Measurements from ENCODE around the gene SPATA31E1. TPM values are rescaled to one million over a fixed set of nuclear protein-coding genes. Genes with fewer than 3 reads are reported as not detected.

Gene SPATA31E1
- total RNA-seq, 1 donor from 2014 or later, result not detected

DNA sequence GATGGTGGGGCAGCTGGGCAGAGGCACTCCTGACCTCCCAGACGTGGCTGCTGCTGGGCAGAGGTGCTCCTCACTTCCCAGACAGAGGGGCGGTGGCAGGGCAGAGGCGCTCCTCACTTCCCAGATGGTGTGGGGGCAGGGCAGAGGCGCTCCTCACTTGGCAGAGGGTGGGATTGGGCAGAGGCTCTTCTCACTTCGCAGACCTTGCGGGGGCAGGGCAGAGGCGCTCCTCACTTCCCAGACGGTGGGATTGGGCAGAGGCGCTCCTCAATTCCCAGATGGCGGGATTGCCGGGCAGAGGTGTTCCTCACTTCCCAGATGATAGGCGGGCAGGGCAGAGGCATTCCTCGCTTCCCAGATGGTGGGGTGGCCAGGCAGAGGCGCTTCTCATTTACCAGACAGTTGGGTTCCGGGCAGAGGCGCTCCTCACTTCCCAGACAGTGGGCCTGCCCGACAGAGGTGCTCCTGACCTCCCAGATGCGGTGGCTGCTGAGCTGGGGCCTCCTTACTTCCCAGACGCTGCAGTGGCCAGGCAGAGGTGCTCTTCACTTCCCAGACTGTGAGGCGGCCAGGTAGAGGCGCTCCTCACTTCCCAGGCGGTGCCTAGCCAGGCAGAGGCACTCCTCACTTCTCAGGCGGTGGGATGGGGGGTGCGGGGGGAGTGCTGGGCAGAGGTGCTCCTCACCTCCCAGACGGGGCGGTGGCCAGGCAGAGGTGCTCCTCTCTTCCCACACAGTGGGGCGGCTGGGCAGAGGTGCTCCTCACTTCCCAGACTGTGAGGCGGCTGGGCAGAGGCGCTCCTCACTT, 25.3 kb upstream of the SPATA31E1 start:
- H3K27me3 ChIP-seq, result no peaks in the 10 kb centered on the region
- no peak overlapping the region for H2AFZ ChIP-seq (replicated peaks)
- Mint-ChIP-seq H3K9me3 (peaks cover 31% of the 10 kb centered on the region), H3K27me3 (ENCODE audit: insufficient read depth, low read depth) (no peaks in the 10 kb centered on the region), H3K4me1 (peaks cover 17% of the 10 kb centered on the region), H3K27ac (no peak overlapping the region), H3K36me3 (no peaks in the 10 kb centered on the region), H3K4me3 (no peak overlapping the region)
- H3K79me2 ChIP-seq (ENCODE audit: low read depth), result no peaks in the 10 kb centered on the region
- H3K4me1 ChIP-seq, result peaks cover 6% of the 10 kb centered on the region
- no peak overlapping the region for H3K9ac ChIP-seq
- DNase-seq (ENCODE audit: low spot score), result no peak
- H3K9me3 ChIP-seq (ENCODE audit: low read depth), result no peaks in the 10 kb centered on the region
- no peak overlapping the region for H3K4me2 ChIP-seq
- H3K4me3 ChIP-seq, result no peak overlapping the region
- TF ChIP-seq, protein P1, sequence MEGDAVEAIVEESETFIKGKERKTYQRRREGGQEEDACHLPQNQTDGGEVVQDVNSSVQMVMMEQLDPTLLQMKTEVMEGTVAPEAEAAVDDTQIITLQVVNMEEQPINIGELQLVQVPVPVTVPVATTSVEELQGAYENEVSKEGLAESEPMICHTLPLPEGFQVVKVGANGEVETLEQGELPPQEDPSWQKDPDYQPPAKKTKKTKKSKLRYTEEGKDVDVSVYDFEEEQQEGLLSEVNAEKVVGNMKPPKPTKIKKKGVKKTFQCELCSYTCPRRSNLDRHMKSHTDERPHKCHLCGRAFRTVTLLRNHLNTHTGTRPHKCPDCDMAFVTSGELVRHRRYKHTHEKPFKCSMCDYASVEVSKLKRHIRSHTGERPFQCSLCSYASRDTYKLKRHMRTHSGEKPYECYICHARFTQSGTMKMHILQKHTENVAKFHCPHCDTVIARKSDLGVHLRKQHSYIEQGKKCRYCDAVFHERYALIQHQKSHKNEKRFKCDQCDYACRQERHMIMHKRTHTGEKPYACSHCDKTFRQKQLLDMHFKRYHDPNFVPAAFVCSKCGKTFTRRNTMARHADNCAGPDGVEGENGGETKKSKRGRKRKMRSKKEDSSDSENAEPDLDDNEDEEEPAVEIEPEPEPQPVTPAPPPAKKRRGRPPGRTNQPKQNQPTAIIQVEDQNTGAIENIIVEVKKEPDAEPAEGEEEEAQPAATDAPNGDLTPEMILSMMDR (IDR thresholded peaks at IDR 0.05), result no peak
- TF ChIP-seq EZH2 (IDR thresholded peaks at IDR 0.05), result no peak
- TF ChIP-seq EZH2phosphoT487 (IDR thresholded peaks at IDR 0.05), result no peak
- H3K36me3 ChIP-seq, result no peaks in the 10 kb centered on the region
- no peaks in the 10 kb centered on the region for H4K20me1 ChIP-seq (ENCODE audit: low read depth)
- H3K27ac ChIP-seq, result no peak overlapping the region
- no peaks in the 10 kb centered on the region for H3F3A ChIP-seq (ENCODE audit: low read depth)

DNA sequence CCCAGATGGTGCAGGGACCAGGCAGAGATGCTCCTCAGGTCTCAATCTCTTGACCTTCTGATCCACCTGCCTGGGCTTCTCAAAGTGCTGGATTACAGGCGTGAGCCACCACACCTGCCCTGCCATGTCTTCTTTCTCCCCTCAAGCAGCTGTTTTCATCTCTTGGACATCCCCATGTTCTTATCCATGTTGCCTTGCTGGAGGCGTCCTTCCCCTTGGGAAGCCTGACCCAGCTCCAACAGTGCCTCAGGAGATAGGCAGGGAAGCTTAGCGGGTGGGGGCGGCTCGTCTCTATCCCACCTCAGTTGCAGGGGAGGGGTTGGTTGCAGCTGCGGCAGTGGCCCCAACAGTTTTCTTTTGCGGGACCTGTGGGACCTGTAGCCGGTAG, 24.7 kb upstream of the SPATA31E1 start:
- TF ChIP-seq EZH2phosphoT487 (IDR thresholded peaks at IDR 0.05), result no peak
- TF ChIP-seq, protein P1 (IDR thresholded peaks at IDR 0.05), result no peak
- TF ChIP-seq EZH2 (IDR thresholded peaks at IDR 0.05), result no peak
- Histone ChIP-seq H2AFZ (replicated peaks) (no peak overlapping the region), H3K27me3 (no peaks in the 10 kb centered on the region), H3F3A (ENCODE audit: low read depth) (no peaks in the 10 kb centered on the region), H3K4me1 (peaks cover 6% of the 10 kb centered on the region), H3K27ac (no peak overlapping the region), H3K9ac (no peak overlapping the region), H3K4me2 (no peak overlapping the region), H4K20me1 (ENCODE audit: low read depth) (no peaks in the 10 kb centered on the region), H3K79me2 (ENCODE audit: low read depth) (no peaks in the 10 kb centered on the region), H3K4me3 (no peak overlapping the region), H3K36me3 (no peaks in the 10 kb centered on the region), H3K9me3 (ENCODE audit: low read depth) (no peaks in the 10 kb centered on the region)
- Mint-ChIP-seq H3K27me3 (ENCODE audit: insufficient read depth, low read depth) (no peaks in the 10 kb centered on the region), H3K4me3 (no peak overlapping the region), H3K27ac (no peak overlapping the region), H3K9me3 (peaks cover 34% of the 10 kb centered on the region), H3K4me1 (peaks cover 17% of the 10 kb centered on the region), H3K36me3 (peaks cover 1% of the 10 kb centered on the region)
- DNase-seq (ENCODE audit: low spot score), result no peak

DNA sequence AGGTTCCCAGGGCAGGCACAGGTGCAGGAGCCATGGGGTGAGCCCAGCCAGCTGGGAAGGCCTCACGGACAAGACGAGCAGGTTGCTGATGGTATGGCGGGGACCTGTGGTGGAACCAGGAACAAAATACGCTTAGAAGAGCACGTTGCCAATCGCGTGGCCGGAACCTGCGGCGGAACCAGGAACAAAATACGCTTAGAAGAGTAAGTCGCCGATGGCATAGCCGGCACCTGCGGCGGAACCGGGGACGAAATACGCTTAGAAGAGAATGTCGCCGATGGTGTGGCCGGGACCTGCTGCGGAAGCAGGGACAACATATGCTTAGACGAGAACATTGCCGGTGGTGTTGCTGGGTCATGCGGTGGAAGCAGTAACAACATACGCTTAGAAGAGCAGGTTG, 23.5 kb upstream of the SPATA31E1 start:
- H3K4me1 ChIP-seq, result peaks cover 1% of the 10 kb centered on the region
- no peak overlapping the region for H3K27ac ChIP-seq
- H3K27me3 Mint-ChIP-seq (ENCODE audit: insufficient read depth, low read depth), result no peaks in the 10 kb centered on the region
- no peak overlapping the region for H3K27ac Mint-ChIP-seq
- TF ChIP-seq EZH2 (IDR thresholded peaks at IDR 0.05), result no peak
- H3K4me3 Mint-ChIP-seq, result no peak overlapping the region
- H3K79me2 ChIP-seq (ENCODE audit: low read depth), result no peaks in the 10 kb centered on the region
- H3K36me3 ChIP-seq, result no peaks in the 10 kb centered on the region
- no peak overlapping the region for H3K4me3 ChIP-seq
- H2AFZ ChIP-seq (replicated peaks), result no peak overlapping the region
- DNase-seq (ENCODE audit: low spot score), result no peak
- no peak overlapping the region for H3K4me2 ChIP-seq
- H3K27me3 ChIP-seq, result no peaks in the 10 kb centered on the region
- peaks cover 1% of the 10 kb centered on the region for H3K36me3 Mint-ChIP-seq
- no peaks in the 10 kb centered on the region for H3F3A ChIP-seq (ENCODE audit: low read depth)
- no peaks in the 10 kb centered on the region for H3K9me3 ChIP-seq (ENCODE audit: low read depth)
- H3K4me1 Mint-ChIP-seq, result peaks cover 11% of the 10 kb centered on the region
- no peak overlapping the region for H3K9ac ChIP-seq
- H3K9me3 Mint-ChIP-seq, result peaks cover 34% of the 10 kb centered on the region
- no peaks in the 10 kb centered on the region for H4K20me1 ChIP-seq (ENCODE audit: low read depth)

DNA sequence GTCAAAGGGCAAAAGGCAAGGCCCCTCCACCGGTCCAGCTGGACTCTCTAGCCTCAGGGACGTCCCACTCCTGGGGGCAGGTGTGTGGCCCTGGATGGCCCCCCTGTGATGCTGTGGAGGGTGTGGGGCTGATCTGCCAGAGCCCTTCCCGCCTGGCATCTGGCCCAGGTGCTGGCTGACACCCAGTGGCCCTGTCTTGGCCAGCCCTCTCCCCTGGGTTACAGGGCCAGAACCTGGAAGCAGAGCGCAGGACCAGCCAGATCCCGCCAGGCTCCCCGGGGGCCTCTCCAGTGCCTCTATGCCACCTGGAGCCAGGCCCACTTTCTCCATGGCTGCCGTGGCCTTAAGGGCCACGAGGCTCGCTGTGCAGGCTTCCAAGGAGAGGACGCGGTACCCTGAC, 22.9 kb upstream of the SPATA31E1 start:
- Histone ChIP-seq H3K4me2 (no peak overlapping the region), H3F3A (ENCODE audit: low read depth) (no peaks in the 10 kb centered on the region), H3K9ac (no peak overlapping the region), H3K9me3 (ENCODE audit: low read depth) (no peaks in the 10 kb centered on the region), H3K4me1 (no peaks in the 10 kb centered on the region), H3K36me3 (no peaks in the 10 kb centered on the region), H3K4me3 (no peak overlapping the region), H3K27ac (no peak overlapping the region), H4K20me1 (ENCODE audit: low read depth) (no peaks in the 10 kb centered on the region), H3K27me3 (no peaks in the 10 kb centered on the region), H3K79me2 (ENCODE audit: low read depth) (no peaks in the 10 kb centered on the region), H2AFZ (replicated peaks) (no peak overlapping the region)
- TF ChIP-seq EZH2 (IDR thresholded peaks at IDR 0.05), result no peak
- TF ChIP-seq, protein P1 (IDR thresholded peaks at IDR 0.05), result no peak
- TF ChIP-seq EZH2phosphoT487 (IDR thresholded peaks at IDR 0.05), result no peak
- no peak for DNase-seq (ENCODE audit: low spot score)
- Mint-ChIP-seq H3K4me3 (no peak overlapping the region), H3K4me1 (peaks cover 7% of the 10 kb centered on the region), H3K36me3 (peaks cover 1% of the 10 kb centered on the region), H3K27ac (no peak overlapping the region), H3K9me3 (peaks cover 34% of the 10 kb centered on the region), H3K27me3 (ENCODE audit: insufficient read depth, low read depth) (no peaks in the 10 kb centered on the region)
